ENCODE results near the gene PRRX2.

Gene PRRX2

DNA sequence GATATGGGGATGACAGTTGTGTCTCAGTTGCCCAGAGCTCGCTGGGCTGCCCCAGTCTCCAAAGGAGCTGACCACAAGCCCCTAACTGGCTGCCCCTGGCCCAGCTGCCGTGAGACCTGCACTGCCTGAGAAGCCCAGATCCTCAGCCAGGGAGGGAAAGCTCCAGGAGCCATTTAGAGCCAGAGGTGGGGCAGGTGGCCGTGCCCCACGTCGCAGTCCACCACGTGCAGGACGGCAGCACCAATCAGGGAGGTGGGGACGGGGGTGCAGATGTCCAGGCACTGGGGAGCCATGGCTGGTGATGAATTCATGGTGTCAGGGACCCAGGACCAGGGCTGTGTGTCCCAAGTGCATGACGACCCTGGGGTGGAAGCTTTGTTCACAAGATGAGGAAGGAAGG is 13.4 kb downstream of the PRRX2 start:
- H3K4me1 ChIP-seq (ENCODE audit: low read length): no peaks in the 10 kb centered on the region
- H3K4me2 ChIP-seq (ENCODE audit: low read length): no peak overlapping the region
- H3K27me3 ChIP-seq (ENCODE audit: low read depth, low read length): no peaks in the 10 kb centered on the region; the same call in 1 of the 2 replicates
- TF ChIP-seq, protein P1, sequence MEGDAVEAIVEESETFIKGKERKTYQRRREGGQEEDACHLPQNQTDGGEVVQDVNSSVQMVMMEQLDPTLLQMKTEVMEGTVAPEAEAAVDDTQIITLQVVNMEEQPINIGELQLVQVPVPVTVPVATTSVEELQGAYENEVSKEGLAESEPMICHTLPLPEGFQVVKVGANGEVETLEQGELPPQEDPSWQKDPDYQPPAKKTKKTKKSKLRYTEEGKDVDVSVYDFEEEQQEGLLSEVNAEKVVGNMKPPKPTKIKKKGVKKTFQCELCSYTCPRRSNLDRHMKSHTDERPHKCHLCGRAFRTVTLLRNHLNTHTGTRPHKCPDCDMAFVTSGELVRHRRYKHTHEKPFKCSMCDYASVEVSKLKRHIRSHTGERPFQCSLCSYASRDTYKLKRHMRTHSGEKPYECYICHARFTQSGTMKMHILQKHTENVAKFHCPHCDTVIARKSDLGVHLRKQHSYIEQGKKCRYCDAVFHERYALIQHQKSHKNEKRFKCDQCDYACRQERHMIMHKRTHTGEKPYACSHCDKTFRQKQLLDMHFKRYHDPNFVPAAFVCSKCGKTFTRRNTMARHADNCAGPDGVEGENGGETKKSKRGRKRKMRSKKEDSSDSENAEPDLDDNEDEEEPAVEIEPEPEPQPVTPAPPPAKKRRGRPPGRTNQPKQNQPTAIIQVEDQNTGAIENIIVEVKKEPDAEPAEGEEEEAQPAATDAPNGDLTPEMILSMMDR (IDR thresholded peaks at IDR 0.05; ENCODE audit: low read depth, low read length): no peak
- no peak for TF ChIP-seq EZH2phosphoT487 (IDR thresholded peaks at IDR 0.05; ENCODE audit: low read depth)
- no peaks in the 10 kb centered on the region for H4K20me1 ChIP-seq (ENCODE audit: insufficient read depth, low read length)
- H3K27ac ChIP-seq (ENCODE audit: low read length): no peak overlapping the region
- H3K36me3 ChIP-seq (replicated peaks; ENCODE audit: low read depth, low read length): no peaks in the 10 kb centered on the region
- no peaks in the 10 kb centered on the region for H3K9me3 ChIP-seq (ENCODE audit: insufficient read depth, low read length)
- no peak overlapping the region for H3K4me3 ChIP-seq (ENCODE audit: low read length)
- H3K79me2 ChIP-seq (ENCODE audit: low read length): no peaks in the 10 kb centered on the region
- no peak overlapping the region for H3K9ac ChIP-seq (ENCODE audit: low read length)
- no peak overlapping the region for H2AFZ ChIP-seq (ENCODE audit: low read depth, low read length)

DNA sequence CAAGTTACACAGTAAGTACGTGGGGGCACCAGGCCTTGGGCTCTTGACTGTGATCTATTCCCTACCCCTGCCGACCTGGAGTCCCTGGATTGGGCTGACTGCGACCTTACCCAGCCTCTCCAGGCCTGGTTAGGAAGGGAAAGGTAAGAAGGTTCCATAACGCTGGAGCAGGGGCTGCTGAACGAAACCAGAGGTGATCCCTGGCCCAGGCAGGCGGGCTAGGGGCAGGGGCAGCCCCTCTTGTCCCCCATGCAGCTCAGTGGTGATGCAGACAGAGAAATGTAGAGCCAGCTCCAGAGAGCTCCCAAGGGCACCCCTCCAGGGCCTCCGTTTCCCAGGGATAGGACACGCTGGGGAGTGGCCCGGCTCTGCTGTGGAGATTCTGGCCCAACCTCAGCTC is 14.1 kb downstream of the PRRX2 start:
- no peak overlapping the region for H2AFZ ChIP-seq (ENCODE audit: low read depth, low read length)
- no peak overlapping the region for H3K4me3 ChIP-seq (ENCODE audit: low read length)
- H3K9me3 ChIP-seq (ENCODE audit: insufficient read depth, low read length): no peaks in the 10 kb centered on the region
- H3K79me2 ChIP-seq (ENCODE audit: low read length): no peaks in the 10 kb centered on the region
- no peak overlapping the region for H3K27ac ChIP-seq (ENCODE audit: low read length)
- H3K27me3 ChIP-seq (ENCODE audit: low read depth, low read length): no peaks in the 10 kb centered on the region; the same call in 1 of the 2 replicates
- no peaks in the 10 kb centered on the region for H3K4me1 ChIP-seq (ENCODE audit: low read length)
- TF ChIP-seq, protein P1 (IDR thresholded peaks at IDR 0.05; ENCODE audit: low read depth, low read length): no peak
- H3K9ac ChIP-seq (ENCODE audit: low read length): no peak overlapping the region
- no peak overlapping the region for H3K4me2 ChIP-seq (ENCODE audit: low read length)
- no peaks in the 10 kb centered on the region for H4K20me1 ChIP-seq (ENCODE audit: insufficient read depth, low read length)
- H3K36me3 ChIP-seq (replicated peaks; ENCODE audit: low read depth, low read length): no peaks in the 10 kb centered on the region

DNA sequence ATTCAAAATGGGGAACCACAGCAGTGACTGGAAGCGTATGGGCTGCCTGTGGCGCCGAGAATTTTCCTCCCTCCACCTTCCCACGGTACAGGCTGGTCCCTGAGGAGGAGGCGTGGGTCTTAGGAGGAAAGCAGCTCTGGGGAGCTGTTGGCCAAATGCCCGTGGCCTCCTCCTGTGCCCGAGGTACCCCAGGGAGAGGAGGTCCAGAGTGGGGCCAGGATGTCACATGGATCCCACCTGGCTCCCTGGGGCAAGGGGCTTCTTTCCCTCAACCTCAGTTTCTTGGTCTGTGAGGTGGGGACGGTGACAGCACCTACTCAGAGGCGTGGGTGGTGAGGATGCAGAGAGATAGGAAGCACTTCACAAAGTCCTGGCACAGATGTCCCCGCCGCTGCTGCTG is 16.5 kb downstream of the PRRX2 start:
- H3K4me2 ChIP-seq (ENCODE audit: low read length): no peak overlapping the region
- H3K27ac ChIP-seq (ENCODE audit: low read length): no peak overlapping the region
- H3K4me3 ChIP-seq (ENCODE audit: low read length): no peak overlapping the region
- TF ChIP-seq, protein P1 (IDR thresholded peaks at IDR 0.05; ENCODE audit: low read depth, low read length): no peak
- no peak for TF ChIP-seq EZH2phosphoT487 (IDR thresholded peaks at IDR 0.05; ENCODE audit: low read depth)
- no peaks in the 10 kb centered on the region for H3K27me3 ChIP-seq (ENCODE audit: low read depth, low read length)
- no peaks in the 10 kb centered on the region for H3K36me3 ChIP-seq (replicated peaks; ENCODE audit: low read depth, low read length)
- H3K9me3 ChIP-seq (ENCODE audit: insufficient read depth, low read length): no peaks in the 10 kb centered on the region
- H3K79me2 ChIP-seq (ENCODE audit: low read length): no peaks in the 10 kb centered on the region
- no peak overlapping the region for H2AFZ ChIP-seq (ENCODE audit: low read depth, low read length)
- H4K20me1 ChIP-seq (ENCODE audit: insufficient read depth, low read length): no peaks in the 10 kb centered on the region
- no peaks in the 10 kb centered on the region for H3K4me1 ChIP-seq (ENCODE audit: low read length)
- H3K9ac ChIP-seq (ENCODE audit: low read length): no peak overlapping the region

- Histone ChIP-seq H2AFZ (ENCODE audit: low read depth, low read length) (no peak overlapping the region), H3K27me3 (ENCODE audit: low read depth, low read length) (no peaks in the 10 kb centered on the region), H4K20me1 (ENCODE audit: insufficient read depth, low read length) (no peaks in the 10 kb centered on the region)
Observed at GRCh38 chr9:129682381-129682780, 16.9 kb downstream of the PRRX2 start.

More at GRCh38 chr9:129682381-129682780, 16.9 kb downstream of the PRRX2 start:
- Histone ChIP-seq H3K79me2 (ENCODE audit: low read length) (no peaks in the 10 kb centered on the region), H3K4me3 (ENCODE audit: low read length) (no peak overlapping the region), H3K27ac (ENCODE audit: low read length) (no peak overlapping the region), H3K36me3 (replicated peaks; ENCODE audit: low read depth, low read length) (no peaks in the 10 kb centered on the region), H3K9me3 (ENCODE audit: insufficient read depth, low read length) (no peaks in the 10 kb centered on the region), H3K4me1 (ENCODE audit: low read length) (no peaks in the 10 kb centered on the region), H3K4me2 (ENCODE audit: low read length) (no peak overlapping the region), H3K9ac (ENCODE audit: low read length) (no peak overlapping the region)
- TF ChIP-seq, protein P1 (IDR thresholded peaks at IDR 0.05; ENCODE audit: low read depth, low read length): no peak
- TF ChIP-seq EZH2phosphoT487 (IDR thresholded peaks at IDR 0.05; ENCODE audit: low read depth): no peak
